Ammon's horn (tissue), 1 donor: Measurements from ENCODE around the gene ENOX1.

Experiments
- DNase-seq: peaks from one replicate; pipeline ENCODE4 v3.0.0-alpha.2; 2016; ENCODE audit warnings: low spot score

The ENOX1 gene

DNA sequence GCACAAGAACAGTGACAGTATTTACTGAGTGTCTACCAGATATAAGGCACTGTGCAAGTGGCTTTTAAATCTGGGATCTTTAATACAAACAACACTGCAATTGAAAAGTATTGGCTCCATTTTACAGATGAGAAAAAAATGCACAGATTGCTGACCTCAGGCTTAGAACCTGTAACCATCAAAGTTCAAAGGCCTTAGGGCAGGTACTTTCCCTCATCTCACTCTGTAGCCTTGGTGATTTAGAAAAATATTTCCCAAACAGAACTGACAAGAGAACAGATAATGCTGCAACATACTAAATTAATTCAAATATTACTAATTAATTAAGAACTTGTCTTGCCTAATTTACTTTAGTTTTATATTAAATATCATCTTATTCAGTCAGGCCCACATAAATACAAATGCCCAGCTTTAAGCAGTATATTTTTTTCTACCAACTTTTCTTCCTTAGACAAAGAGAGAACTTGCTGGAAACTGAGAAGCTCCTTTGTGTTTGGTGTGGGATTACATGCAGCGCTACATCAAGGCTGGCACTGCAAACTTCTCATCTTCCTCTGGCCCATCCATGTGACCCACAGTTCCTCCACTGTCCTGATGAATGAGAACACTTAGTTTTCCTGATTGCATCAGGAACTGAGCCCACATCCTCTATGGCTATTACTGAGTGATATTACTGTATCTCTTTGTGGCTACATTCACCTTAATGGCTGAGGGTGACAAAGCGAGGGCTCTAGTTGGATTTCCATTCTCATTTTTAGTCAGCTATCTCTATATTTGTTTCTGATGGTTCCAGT, 302.1 kb downstream of the ENOX1 start:
- peak; percentile 34 for DNase-seq

DNA sequence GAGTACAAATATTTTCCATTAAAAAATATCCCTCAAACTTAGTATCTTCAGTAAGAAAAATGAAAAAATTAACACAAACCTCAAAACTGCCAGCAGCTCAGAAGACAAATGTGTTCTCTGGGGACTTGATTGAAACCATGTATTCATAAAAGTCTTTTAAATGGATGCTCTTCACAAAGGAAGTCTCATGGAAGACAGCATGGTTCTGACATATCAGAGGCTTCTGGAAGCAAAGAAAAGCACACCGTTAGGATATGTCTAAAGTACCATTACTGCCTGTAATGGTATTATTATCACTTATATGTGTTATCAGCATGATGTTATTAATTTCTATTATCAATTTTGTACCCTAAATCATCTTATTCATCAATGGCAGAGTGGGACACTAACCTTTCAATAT, 302.8 kb downstream of the ENOX1 start:
- DNase-seq, result no peak

DNA sequence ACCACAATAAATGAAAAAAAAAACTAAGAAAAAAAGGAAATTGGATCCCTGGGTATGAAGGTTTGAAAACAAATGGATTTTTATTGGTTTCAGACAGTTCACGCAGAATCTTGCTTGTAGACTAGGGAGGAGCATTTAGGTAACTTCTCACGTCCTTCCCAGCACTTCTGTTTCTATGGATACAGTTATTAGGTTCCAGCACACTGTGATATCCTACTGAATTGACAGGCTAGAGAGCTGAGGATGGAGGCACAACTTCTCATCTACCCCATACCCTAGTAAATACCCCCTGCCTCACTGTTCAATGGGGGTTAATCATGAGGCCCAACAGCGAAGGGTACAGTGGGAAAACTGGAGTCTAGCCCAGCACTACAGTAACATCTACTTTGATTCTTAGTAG, 304.1 kb downstream of the ENOX1 start:
- DNase-seq, result no peak

DNA sequence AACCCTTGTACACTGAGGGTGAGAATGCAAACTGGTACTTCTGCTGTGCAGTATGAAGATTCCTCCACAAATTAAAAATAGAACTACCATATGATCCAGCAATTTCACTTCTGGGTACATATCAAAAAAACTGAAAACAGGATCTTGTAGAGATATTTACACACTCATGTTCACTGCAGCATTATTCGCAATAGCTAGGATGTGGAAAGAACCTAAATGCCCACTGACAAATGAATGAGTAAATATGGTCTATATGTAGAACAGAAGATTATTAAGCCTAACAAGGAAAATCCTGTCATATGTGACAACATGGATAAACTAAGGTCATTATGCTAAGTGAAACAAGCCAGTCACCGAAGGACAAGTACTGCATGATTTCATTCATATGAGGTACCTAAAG, 304.7 kb downstream of the ENOX1 start:
- DNase-seq, result no peak

DNA sequence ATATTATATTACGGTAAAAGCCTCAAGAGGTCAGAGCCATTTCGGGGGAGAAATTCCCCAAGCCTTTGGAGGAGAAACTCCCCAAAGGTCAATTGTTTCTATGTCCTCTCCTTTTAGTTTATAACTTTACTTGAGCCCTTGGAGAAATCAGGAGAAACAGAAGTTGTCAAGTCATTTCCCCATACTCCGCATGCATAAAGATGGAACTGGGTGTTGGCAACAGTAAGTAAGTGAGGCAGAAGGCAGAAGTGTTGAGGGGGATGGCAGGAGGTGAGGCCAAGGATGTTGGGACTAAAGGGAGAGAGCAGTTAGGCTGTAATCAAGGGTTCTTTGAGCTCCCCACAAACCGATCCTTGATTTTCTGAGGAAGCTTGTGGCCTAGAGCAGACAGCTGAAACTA, 307.9 kb downstream of the ENOX1 start:
- no peak for DNase-seq

DNA sequence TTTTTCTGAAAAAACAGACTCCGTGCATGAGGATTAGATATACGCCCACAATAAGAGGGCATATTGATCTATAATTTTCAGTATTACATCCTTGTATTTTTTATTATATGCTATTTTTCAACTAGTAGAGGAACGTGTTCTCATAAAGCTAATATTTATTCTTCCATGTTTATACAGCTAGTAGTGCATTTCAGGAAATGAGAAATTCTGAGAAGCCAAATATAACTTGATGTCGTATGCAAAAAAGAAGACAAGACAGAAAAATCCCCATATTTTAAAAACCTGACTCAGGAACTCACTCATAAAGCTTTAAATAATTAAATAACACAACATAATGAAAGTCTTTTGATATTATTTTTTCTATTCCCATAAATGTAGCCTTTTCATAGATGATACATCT, 308.6 kb downstream of the ENOX1 start:
- DNase-seq, result no peak

DNA sequence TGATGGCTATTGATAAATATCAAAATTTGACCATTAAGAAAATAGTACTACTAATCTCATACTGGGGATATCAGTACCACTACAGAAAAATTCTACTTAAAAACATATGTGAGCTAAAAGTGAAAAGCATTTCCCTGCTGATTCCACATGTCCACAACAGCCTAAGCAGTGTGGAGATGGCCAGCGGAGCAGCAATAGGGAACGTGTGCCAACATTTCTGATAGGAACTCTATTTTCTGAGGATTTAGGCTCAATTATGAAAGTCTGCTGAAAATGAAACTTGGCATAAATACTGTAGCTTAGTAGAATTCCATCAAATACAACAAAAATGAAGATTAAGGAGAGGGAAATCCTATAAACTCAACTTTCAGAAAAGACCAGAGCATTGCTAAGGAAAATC, 311.6 kb downstream of the ENOX1 start:
- no peak for DNase-seq

DNA sequence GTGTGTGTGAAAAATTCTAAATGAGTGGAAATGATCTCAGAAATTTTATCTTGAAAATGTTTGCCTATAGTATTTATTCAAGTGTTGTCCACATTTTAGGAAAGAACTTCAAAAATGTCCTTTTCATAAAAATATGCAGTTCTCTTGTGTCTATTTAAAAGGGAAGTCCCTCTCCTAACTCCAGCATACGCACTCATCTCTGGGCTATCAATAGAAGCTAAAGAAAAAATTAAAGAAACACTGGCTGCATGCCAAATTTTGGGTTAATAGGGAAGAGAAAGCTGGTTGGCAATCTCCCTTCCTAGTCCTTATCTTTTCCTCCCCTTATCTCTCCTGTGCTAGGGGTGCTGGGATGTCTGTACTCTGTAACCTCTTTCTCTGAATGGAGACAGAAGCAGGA, 313.3 kb downstream of the ENOX1 start:
- no peak for DNase-seq

DNA sequence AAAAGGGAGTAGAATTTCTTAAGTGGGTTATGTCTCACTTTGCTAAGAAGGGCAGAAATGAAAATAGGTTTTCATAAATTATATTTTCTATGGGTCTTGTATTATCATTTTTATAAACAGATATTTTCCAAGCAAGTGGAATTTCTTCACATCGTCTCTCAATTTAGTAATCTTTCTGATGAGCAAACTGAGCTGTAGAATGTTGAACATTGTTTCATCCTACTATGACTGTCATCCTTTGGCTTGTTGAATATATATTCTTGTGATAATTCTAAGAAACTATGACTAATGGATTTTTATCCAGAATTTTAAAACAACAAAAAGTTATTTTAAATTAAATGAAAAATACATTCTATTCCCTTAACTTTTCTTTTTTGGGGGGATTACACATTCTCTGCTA, 313.8 kb downstream of the ENOX1 start:
- DNase-seq, result no peak

DNA sequence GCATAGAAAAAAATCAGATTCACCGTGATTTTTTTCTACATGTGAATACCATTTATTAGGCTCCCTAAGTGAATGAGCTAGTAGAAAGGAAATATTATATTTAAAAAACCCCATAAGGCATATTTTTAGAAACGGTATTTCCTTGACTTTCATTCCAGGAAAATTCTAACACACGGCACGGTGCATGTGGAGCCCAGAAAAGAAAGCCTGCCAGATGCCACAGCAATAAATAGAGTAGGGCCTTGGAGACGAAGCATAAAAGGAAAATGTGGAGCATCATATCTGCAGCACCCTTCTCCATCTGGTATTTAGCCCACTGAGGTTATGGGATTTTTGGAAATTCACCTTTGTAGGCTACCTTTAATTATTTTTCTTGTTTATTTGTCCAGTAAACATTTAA, 314.4 kb downstream of the ENOX1 start:
- peak; percentile 23 for DNase-seq

DNA sequence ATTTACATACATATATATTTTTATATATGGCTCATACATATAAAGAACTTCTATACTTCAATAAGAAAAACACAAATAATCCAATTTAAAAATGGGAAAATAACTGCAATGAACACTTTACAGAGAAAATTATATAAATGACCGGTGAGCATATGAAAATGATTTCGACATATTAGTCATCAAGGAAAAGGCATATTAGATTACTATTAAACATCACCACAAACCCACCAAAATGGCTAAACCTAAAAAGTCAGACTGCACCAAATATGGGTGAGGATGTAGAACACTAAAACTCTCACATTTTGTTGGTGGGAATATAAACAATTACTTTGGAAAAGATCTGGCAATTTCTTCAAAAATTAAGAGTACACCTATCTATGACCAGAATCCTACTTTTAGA, 316.2 kb downstream of the ENOX1 start:
- DNase-seq, result no peak

DNA sequence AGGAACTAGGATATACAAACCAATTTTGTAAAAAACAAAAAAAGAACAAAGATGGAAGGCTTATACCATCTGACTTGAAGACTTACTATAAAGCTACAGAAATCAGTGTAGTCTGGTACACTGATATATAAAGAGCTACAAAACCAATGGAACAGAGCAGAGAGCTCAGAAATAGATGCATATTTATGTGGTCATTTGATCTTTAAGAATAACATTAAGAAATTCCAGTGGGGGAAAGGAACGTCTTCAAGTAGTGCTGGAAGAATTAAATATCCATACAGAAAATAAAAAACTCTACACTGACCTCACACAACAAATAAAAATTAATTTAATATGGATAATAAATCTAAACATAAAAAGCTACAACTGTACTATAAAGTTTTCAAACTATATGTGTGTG, 317.0 kb downstream of the ENOX1 start:
- no peak for DNase-seq

DNA sequence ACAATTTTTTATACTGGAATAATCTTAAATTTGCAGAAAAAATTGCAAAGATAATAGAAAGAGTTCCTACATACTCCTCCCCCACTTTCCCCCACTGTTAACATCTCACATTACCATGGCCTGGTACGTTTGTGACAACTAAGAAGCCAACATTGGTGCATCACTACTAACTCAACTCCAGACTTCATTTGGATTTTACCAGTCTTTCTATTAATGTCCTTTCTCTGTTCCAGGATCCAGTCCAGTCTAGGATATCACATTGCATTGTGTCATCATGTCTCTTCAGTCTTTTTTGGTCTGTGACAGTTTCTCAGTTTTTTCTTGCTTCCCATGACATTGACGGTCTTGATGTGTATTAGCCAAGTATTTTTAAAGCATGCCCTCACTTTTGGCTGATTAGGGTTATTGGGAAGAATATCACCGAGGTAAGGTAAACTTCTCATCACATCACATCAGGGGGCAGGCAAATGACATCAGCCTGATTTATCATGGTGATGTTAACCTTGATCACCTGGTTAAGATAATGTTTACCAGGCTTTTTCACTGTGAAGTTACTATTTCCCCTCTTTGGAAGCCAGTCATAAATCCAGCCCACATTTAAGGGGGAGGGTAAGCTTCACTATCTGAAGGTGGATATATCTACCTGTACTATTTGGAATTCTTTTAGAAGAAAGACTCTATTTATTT, 322.1 kb downstream of the ENOX1 start:
- DNase-seq, result no peak

DNA sequence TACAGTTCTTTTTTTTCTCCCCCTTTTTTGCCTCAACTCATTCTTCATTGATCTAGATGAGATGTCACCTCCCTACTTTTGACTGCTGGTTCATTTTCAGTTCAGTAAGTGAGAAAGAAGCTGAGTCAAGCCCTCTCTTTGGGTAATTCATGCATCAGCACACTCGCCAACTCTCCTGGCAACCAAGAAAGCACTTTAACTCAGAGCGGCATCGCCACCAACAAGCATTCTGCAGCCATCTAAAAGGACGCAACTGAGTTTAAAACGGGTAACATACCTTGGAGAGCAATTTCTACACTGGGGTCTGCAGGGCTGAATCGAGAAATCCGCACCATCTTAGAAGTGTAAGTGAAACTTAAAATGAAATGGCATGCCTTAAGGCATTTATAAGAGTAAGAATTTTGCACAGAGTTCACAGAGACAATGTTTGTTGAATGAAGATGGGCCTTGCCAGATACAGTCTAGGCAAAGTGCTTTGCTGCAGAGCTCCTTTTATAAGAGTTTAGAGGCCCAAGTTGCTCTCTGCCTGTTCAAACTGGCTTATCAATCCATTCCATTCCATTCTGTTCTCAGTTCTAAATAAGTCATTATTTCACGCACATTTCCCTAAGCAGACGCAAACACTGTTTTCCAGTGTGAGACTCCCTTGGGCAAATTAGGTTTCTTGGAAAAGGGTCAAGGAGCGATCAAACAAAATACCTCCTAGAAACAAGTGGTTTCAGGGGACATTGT, 338.0 kb downstream of the ENOX1 start:
- peak; percentile 70 for DNase-seq

DNA sequence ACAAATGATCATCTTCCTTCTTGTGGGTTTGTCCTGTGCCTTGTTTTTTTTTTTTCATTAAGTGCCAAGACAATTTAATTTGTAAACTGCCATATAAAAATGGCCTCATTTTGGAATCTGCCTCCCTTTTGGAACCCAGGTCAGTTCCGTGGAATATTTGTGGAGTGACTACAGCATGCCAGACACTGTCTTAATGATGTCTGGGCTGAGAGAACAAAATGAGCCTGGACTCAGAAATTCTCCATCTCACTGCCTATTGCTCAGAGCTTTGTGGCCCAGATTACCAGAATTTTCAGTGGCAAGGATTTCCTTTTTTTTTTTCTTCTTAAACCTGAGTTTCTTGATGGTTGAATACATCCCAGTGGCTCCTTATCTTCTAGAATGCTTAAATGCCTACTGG, 340.6 kb downstream of the ENOX1 start:
- DNase-seq, result no peak

DNA sequence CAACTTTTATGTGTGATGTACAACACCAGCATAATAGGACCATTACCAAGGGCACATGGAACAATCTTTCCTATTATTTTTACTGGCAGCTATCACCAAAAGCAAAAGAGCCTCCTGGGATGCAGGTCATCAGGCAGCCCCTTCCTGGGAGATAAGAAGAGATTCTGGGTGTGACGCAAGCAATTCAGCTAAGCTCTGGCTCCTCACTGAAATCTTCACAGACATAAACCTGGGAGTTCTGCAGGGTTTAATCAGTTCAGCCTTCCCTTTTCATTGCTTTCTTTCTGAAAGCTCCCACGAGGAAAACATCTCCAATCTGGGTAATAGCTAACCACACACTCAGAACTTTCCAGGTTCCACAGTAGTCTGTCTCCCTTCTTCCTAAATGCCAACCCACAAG, 341.1 kb downstream of the ENOX1 start:
- no peak for DNase-seq

DNA sequence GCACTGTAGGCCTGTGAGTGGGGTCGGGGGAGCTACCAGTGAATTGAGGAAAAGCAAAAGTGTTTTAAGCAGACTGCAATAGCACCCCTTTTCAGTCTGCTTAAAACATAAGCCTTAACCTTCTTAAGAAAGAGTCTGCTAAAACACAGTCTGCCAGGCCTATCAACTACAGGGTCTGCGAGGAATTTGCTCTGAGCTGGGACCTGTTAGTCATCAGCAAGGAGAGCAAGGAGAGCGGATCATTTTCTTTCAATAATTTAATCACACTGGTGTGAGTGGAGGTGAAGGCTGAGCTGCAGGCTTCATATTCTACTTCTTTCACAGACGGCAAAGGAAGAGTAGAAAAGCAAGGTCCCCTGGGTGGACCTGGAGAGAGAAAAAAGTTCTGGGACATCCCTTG, 342.7 kb downstream of the ENOX1 start:
- no peak for DNase-seq

DNA sequence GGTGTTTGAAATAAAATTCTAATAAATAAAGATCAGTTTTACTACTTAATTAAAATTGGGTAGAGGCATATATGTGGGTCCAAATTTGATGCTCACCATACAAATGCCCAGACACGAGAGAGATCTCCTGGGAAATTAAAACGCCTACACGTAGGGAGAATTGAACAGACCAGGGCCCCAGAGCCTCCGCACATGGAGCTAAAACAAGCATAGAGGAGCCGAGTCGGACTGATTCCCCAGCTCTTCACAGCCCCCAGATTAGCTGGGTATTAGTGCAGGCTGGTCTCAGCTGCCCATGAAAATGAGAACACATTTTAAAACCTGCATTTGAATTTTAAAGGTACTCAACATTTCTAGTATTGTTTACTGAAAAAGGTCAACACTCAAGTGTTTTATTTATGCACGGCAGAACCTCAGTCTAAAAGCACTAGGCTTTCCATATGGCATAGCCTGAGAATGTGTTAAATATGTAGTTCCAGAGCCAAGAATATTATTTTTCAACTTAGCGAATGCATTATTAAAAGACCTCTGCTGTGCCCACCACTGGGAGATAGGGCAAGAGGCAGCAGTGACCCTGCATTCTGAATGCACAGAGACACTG, 344.8 kb downstream of the ENOX1 start:
- no peak for DNase-seq

DNA sequence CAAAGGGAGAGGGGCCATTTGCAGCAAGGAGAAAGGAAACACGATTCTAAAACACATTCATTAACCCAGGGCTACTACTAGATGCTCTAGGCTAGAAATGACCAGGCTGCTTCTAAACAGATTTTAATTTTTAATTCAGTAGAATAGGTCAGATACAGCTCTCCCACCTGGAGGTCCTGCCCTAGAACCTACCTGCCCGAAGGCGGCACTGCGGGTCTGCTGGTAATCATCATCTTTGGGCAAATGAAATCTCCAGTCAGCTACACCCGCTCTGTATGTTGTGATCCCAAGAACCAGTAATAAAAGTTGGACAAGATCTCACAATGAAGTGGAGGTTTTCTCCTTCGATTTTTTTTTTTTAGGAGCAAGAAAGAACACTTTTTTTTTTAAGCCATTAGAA, 345.3 kb downstream of the ENOX1 start:
- no peak for DNase-seq

DNA sequence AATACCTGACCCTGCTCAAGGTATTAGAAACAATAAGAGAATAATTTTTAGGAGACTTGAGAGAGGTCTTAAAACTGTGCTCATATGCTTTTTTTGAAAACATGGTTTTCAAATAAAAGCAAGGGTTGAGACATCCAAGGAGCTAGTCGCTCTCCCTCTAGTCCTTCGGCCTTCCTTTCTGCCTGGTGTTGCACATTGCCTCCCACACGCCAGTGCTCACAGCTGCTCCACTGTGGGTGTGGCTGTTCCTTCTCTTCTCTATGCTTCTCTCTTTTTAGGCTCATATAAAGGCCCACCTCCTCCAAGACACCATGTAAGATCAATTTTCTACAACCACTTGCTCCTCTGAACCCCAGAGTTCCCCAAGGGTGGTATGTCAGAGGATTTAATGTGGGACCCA, 352.6 kb downstream of the ENOX1 start:
- no peak for DNase-seq

DNA sequence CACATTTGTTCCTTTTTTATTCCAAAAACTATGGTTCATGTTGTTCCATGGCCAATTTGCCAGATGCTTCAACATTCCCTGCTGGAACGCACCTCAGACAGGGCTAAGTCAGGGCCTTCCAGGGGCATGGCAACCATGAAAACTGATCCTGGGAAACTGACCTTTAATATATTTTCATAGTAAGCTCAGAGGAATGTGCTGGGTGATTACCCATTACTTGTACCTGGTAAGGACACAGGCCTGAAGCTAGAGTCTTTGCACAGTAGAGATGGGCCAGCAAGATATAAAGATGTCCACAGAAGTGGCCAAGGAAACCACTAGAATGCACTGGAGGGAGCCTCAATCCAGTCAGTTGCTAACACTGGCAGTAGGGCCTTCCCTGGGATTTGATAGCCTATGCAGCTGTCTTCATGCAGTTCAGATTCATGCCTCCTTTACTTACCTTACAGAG, 353.1 kb downstream of the ENOX1 start:
- DNase-seq, result no peak

DNA sequence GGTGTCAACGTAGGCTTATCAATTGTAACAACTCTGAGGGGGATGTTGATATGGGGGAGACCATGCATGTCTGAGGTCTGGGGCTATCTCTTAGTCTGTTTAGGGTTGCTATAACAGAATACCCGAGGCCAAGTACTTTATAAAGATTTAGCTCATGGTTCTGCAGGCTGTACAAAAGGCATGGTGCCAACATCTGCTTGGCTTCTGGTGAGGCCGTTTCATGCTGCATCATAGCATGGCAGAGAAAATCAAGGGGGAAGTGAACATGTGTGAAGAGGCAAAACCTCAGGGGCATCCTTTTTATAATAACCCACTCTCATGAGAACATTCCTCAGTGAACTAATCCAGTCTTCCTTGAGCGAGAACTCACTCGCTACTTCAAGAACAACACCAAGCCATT, 353.8 kb downstream of the ENOX1 start:
- no peak for DNase-seq

DNA sequence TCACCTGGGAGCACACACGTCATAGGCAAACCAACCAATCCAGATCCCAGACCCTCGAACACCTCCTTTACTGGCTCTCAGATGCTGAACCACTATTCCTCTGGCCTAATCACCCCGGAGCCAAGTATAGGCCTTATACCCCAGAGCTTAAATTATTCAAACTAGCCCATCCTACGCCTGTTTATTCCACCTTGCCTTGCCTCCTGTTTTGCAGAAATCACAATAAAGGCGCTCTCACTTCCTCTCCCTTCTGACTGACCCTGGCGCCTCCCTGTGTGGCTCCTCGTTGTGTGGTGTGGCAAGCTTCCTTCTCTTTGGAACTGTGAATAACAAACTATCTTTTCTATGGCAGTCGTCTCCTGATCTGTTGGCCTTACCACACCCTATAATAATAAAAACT, 354.9 kb downstream of the ENOX1 start:
- no peak for DNase-seq
